SU-DHL-6 (cell line): Measurements from ENCODE around the gene SARM1.

Experiments used
- H2AFZ ChIP-seq: fragments of 200-600 bp; sonication (generic); 2 replicates; pipeline ENCODE4 v1.6.1; 2014; ENCODE audit warnings: low read depth, mild to moderate bottlenecking, moderate library complexity, mixed read lengths, antibody characterized with exemption, low read length; ENCODE audit not compliant: severe bottlenecking
- H3F3A ChIP-seq: fragments of 200-600 bp; shearing (Covaris generic); 2 replicates; pipeline ENCODE4 v1.6.0; 2016; ENCODE audit warnings: antibody characterized with exemption, mild to moderate bottlenecking; ENCODE audit not compliant: insufficient read depth
- H3K27ac ChIP-seq: fragments of 200-600 bp; sonication (generic); 2 replicates; pipeline ENCODE4 v1.5.1; 2016; ENCODE audit warnings: low read depth, mild to moderate bottlenecking, low read length, moderate library complexity, mixed read lengths
- H3K27me3 ChIP-seq: fragments of 200-600 bp; sonication (generic), shearing (Covaris generic); 2 replicates; pipeline ENCODE4 v1.6.0; 2014; ENCODE audit warnings: mild to moderate bottlenecking, low read length
- H3K36me3 ChIP-seq: fragments of 200-600 bp; sonication (generic); 2 replicates; pipeline ENCODE4 v1.6.1; 2014; ENCODE audit warnings: mild to moderate bottlenecking, low read length, mixed read lengths
- H3K4me2 ChIP-seq: fragments of 300-600, 200-600 bp; shearing (Covaris generic), sonication (generic); 2 replicates; pipeline ENCODE4 v1.6.0; 2014; ENCODE audit warnings: low read length, low read depth, mild to moderate bottlenecking; ENCODE audit not compliant: poor library complexity, severe bottlenecking
- H3K4me3 ChIP-seq: fragments of 200-600 bp; sonication (generic); 2 replicates; pipeline ENCODE4 v1.5.1; 2014; ENCODE audit warnings: antibody characterized with exemption, low read length, mild to moderate bottlenecking, mixed read lengths; ENCODE audit not compliant: insufficient read depth, poor library complexity, severe bottlenecking
- H3K79me2 ChIP-seq: fragments of 200-600 bp; sonication (generic); 2 replicates; pipeline ENCODE4 v1.6.1; 2014; ENCODE audit warnings: mild to moderate bottlenecking, low read length, moderate library complexity; ENCODE audit not compliant: insufficient read depth
- H3K9ac ChIP-seq: fragments of 200-600 bp; sonication (generic); 2 replicates; pipeline ENCODE4 v1.7.0; 2014; ENCODE audit warnings: mild to moderate bottlenecking, low read length
- H3K9me2 ChIP-seq: fragments of 200-600 bp; sonication (generic); replicated peaks from 2 replicates; pipeline ENCODE4 v1.6.1; 2014; ENCODE audit warnings: low read length; ENCODE audit not compliant: insufficient read depth
- H3K9me3 ChIP-seq: fragments of 200-600 bp; sonication (generic); 2 replicates; pipeline ENCODE4 v1.6.1; 2014; ENCODE audit warnings: low read length, mixed read lengths; ENCODE audit not compliant: insufficient read depth
- H4K20me1 ChIP-seq: fragments of 200-600 bp; sonication (generic); 2 replicates; pipeline ENCODE4 v1.6.1; 2014; ENCODE audit warnings: low read depth, mild to moderate bottlenecking, antibody characterized with exemption, low read length, moderate library complexity, mixed read lengths
- CTCF ChIP-seq: fragments of 200-600 bp; sonication (generic); IDR thresholded peaks from one replicate; pipeline ENCODE4 v1.5.1; 2017; ENCODE audit warnings: antibody characterized with exemption, mild to moderate bottlenecking, low read length, moderate library complexity; ENCODE audit not compliant: insufficient read depth, poor library complexity, severe bottlenecking
- EZH2phosphoT487 ChIP-seq: fragments of 200-600 bp; sonication (generic), shearing (Covaris generic); conservative IDR thresholded peaks from 2 replicates; pipeline ENCODE4 v1.6.1; 2018; ENCODE audit warnings: mild to moderate bottlenecking, antibody characterized with exemption, low read length, moderate library complexity, mixed read lengths

The SARM1 gene

GRCh38 chr17:28371245-28372202 is at the start of gene SARM1:
Gene SARM1 (plus strand): TSS chr17:28371694. CDS start chr17:28372033, 339 bp downstream.
- H4K20me1 ChIP-seq: no peaks in the 10 kb centered on the region
- no peaks in the 10 kb centered on the region for H3K27me3 ChIP-seq
- H3K36me3 ChIP-seq: no peaks in the 10 kb centered on the region
- H2AFZ ChIP-seq: peak within 1 kb of the TSS; percentile 99
- peak within 1 kb of the TSS; percentile 27 for H3K27ac ChIP-seq
- H3F3A ChIP-seq: peaks cover 14% of the 10 kb centered on the region
- H3K4me3 ChIP-seq: peak within 1 kb of the TSS; percentile 72
- H3K9me2 ChIP-seq: no peaks in the 10 kb centered on the region
- H3K9ac ChIP-seq: peak within 1 kb of the TSS; percentile 67
- H3K9me3 ChIP-seq: no peaks in the 10 kb centered on the region
- H3K4me2 ChIP-seq: peak within 1 kb of the TSS; percentile 100
- TF ChIP-seq EZH2phosphoT487: no peak
- TF ChIP-seq CTCF: no peak
- no peaks in the 10 kb centered on the region for H3K79me2 ChIP-seq

- Histone ChIP-seq H3K27me3 (no peaks in the 10 kb centered on the region), H3K9ac (no peak overlapping the region), H3F3A (no peaks in the 10 kb centered on the region), H2AFZ (no peak overlapping the region), H4K20me1 (peaks cover 13% of the 10 kb centered on the region; the same call in 1 of the 2 replicates), H3K36me3 (peaks cover 12% of the 10 kb centered on the region), H3K27ac (no peak overlapping the region), H3K9me2 (no peaks in the 10 kb centered on the region), H3K4me3 (no peak overlapping the region), H3K79me2 (peaks cover 66% of the 10 kb centered on the region), H3K4me2 (no peak overlapping the region), H3K9me3 (no peaks in the 10 kb centered on the region)
- TF ChIP-seq EZH2phosphoT487 (no peak), CTCF (no peak)
These were observed 47.2 kb upstream of the SARM1 start for GRCh38 chr17:28324267-28324745.

DNA sequence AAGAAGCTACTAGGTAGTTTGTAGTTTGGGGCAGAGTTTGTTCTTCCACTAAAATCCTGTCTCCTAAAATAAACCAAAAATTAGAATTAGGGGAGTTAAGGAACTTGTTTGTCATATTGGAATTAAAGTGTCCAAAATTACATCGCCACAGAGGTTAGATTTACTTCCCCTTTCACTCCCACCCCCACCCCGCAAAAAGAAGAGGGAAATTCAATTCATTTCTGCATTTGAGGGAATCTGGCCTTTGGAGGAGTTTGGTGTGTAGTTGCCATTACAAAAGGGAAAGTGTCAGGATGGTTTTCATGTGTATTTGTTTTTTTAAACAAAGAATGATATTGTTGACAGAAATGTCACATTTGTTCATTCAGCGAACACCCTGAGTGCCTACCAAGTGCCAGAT is 46.7 kb upstream of the SARM1 start:
- no peak overlapping the region for H3K4me2 ChIP-seq
- peaks cover 62% of the 10 kb centered on the region for H3K79me2 ChIP-seq
- no peak overlapping the region for H3K27ac ChIP-seq
- no peaks in the 10 kb centered on the region for H3K27me3 ChIP-seq
- H3K9me2 ChIP-seq: no peaks in the 10 kb centered on the region
- no peak overlapping the region for H2AFZ ChIP-seq
- TF ChIP-seq EZH2phosphoT487: no peak
- TF ChIP-seq CTCF: no peak
- H3K36me3 ChIP-seq: peaks cover 12% of the 10 kb centered on the region
- no peaks in the 10 kb centered on the region for H3F3A ChIP-seq
- H3K9me3 ChIP-seq: no peaks in the 10 kb centered on the region
- no peak overlapping the region for H3K9ac ChIP-seq
- H4K20me1 ChIP-seq: peaks cover 13% of the 10 kb centered on the region; the same call in 1 of the 2 replicates
- H3K4me3 ChIP-seq: no peak overlapping the region
